ENCODE measurements around the gene ABCC6. TPM values are rescaled to one million over a fixed set of nuclear protein-coding genes. Genes with fewer than 3 reads are reported as not detected.

ABCC6 gene
- total and polyA plus RNA-seq, 2 of the 13 experiments (the other 11 are each of a cell fraction or from before 2014, with no cell fraction given), result 82.4 to 105 TPM

DNA sequence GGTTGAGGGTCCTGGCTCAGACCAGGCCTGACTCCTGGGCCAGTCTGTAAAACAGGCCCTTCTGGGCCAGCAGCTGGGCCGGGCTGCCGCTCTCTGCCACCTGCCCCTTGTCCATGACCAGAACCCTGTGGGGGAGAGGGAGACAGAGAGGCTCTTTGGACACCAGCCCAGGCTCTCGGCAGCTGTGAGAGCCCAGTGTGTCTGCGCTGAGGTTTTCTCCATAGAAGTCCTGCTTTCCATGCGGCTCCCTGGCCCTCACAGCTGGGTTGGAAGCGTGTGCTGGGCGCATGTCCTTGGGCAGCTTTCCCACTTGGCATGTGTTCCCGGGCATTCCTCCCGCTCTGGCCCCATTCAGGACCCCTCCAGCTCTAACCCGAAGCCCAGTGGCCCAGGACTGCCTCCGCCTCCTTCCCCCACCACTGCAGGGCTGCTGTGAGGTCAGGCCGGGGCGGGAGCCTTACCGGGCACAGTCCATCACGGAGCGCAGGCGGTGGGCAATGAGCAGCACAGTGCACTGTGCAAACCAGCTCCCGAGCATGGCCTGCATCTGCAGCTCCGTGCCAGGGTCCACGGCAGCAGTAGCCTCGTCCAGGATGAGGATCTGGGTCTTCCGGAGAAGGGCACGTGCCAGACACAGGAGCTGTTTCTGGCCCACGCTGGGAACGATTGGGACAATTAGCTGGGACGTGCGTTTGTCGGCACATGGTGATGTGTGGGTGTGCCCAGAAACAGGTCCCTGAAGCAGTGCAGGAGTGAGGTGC, 73.0 kb downstream of the ABCC6 start (continued):
- TF ChIP-seq, protein P1, sequence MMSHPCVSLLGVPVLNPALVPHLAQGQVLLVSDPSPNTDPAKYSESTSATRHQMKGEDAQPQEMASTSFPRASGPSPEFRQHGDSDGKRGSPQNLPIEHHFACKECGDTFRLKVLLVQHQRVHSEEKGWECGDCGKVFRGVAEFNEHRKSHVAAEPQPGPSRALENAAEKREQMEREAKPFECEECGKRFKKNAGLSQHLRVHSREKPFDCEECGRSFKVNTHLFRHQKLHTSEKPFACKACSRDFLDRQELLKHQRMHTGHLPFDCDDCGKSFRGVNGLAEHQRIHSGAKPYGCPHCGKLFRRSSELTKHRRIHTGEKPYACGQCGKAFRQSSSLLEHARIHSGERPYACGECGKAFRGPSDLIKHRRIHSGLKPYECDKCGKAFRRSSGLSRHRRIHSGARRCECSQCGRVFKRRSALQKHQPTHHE (CRISPR knock-in tag; IDR thresholded peaks at IDR 0.05; ENCODE audit: borderline replicate concordance), result no peak
- no peak for TF ChIP-seq GABPA (IDR thresholded peaks at IDR 0.05; ENCODE audit: low read depth, low read length)
- TF ChIP-seq GABPA (CRISPR knock-in tag; IDR thresholded peaks at IDR 0.05; ENCODE audit: low read depth), result no peak
- TF ChIP-seq AGO2 (optimal IDR thresholded peaks at IDR 0.05; ENCODE audit: low read depth, low read length), result peak; percentile 98
- TF ChIP-seq, protein P2, sequence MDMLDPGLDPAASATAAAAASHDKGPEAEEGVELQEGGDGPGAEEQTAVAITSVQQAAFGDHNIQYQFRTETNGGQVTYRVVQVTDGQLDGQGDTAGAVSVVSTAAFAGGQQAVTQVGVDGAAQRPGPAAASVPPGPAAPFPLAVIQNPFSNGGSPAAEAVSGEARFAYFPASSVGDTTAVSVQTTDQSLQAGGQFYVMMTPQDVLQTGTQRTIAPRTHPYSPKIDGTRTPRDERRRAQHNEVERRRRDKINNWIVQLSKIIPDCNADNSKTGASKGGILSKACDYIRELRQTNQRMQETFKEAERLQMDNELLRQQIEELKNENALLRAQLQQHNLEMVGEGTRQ (IDR thresholded peaks at IDR 0.05; ENCODE audit: low read depth, low read length), result no peak
- TF ChIP-seq, protein P2 (CRISPR knock-in tag; IDR thresholded peaks at IDR 0.05; ENCODE audit: borderline replicate concordance), result no peak
- TF ChIP-seq ZNF24 (IDR thresholded peaks at IDR 0.05), result no peak
- TF ChIP-seq PTBP1 (IDR thresholded peaks at IDR 0.05; ENCODE audit: low read depth, low read length, poor library complexity, severe bottlenecking), result peak; percentile 70
- 0 out of 2 replicates have a peak, but pooled peaks have one; percentile 57 for TF ChIP-seq SRY (CRISPR knock-in tag; IDR thresholded peaks at IDR 0.05)
- no peak for TF ChIP-seq KLF12 (CRISPR knock-in tag; IDR thresholded peaks at IDR 0.05; ENCODE audit: borderline replicate concordance)
- TF ChIP-seq ZNF441 (CRISPR knock-in tag; IDR thresholded peaks at IDR 0.05; ENCODE audit: borderline replicate concordance), result no peak
- TF ChIP-seq ZNF333 (CRISPR knock-in tag; IDR thresholded peaks at IDR 0.05; ENCODE audit: borderline replicate concordance), result no peak
- no peak for TF ChIP-seq TMF1 (CRISPR knock-in tag; IDR thresholded peaks at IDR 0.05; ENCODE audit: low read depth)
- no peak; the same call in 1 of the 2 replicates for TF ChIP-seq ZNF607 (CRISPR knock-in tag; IDR thresholded peaks at IDR 0.05; ENCODE audit: borderline replicate concordance)
- TF ChIP-seq ZGPAT (CRISPR knock-in tag; IDR thresholded peaks at IDR 0.05), result no peak
- TF ChIP-seq FOSL2 (CRISPR knock-in tag; IDR thresholded peaks at IDR 0.05), result no peak
- TF ChIP-seq ZNF451 (CRISPR knock-in tag; IDR thresholded peaks at IDR 0.05), result no peak; the same call in 1 of the 2 replicates
- no peak for TF ChIP-seq TBP (CRISPR knock-in tag; IDR thresholded peaks at IDR 0.05)
- TF ChIP-seq MYNN (CRISPR knock-in tag; IDR thresholded peaks at IDR 0.05; ENCODE audit: low read depth), result no peak
- no peak for TF ChIP-seq ZC3H4 (CRISPR knock-in tag; IDR thresholded peaks at IDR 0.05; ENCODE audit: borderline replicate concordance)
- no peak for TF ChIP-seq REPIN1 (CRISPR knock-in tag; IDR thresholded peaks at IDR 0.05; ENCODE audit: borderline replicate concordance, low read depth)
- no peak for TF ChIP-seq ZFP36L1 (CRISPR knock-in tag; IDR thresholded peaks at IDR 0.05)
- no peak for TF ChIP-seq ZNF615 (CRISPR knock-in tag; IDR thresholded peaks at IDR 0.05; ENCODE audit: borderline replicate concordance)
- TF ChIP-seq, protein P3, sequence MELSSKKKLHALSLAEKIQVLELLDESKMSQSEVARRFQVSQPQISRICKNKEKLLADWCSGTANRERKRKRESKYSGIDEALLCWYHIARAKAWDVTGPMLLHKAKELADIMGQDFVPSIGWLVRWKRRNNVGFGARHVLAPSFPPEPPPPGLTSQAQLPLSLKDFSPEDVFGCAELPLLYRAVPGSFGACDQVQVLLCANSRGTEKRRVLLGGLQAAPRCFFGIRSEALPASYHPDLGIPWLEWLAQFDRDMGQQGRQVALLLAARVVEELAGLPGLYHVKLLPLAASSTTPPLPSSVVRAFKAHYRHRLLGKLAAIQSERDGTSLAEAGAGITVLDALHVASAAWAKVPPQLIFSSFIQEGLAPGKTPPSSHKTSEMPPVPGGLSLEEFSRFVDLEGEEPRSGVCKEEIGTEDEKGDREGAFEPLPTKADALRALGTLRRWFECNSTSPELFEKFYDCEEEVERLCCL (CRISPR knock-in tag; IDR thresholded peaks at IDR 0.05; ENCODE audit: borderline replicate concordance), result no peak

Data from HepG2 (cell line).